ENCODE data around the gene HTT. TPM values are rescaled to one million over a fixed set of nuclear protein-coding genes. Genes with fewer than 3 reads are reported as not detected.

The HTT gene
- total and polyA plus RNA-seq, 12 donors = 16.1 to 77.1 (median 47.1) TPM

GRCh38 chr4:3248811-3249661 lies 174.6 kb downstream of the HTT start, which contains the start of gene MSANTD1:
MSANTD1 (plus strand) TSS chr4:3249159; CDS start chr4:3249223, 64 bp downstream.
- H3K36me3 ChIP-seq (replicated peaks in 1 of 2) = peaks cover 0 to 2% of the 10 kb centered on the region in 2 donors
- H3K27me3 ChIP-seq = no peaks in the 10 kb centered on the region
- H3K27ac ChIP-seq = no peak within 1 kb of the TSS
- no peaks in the 10 kb centered on the region for H3K9me3 ChIP-seq (replicated peaks in 1 of 3)
- H3K4me1 ChIP-seq (replicated peaks in 1 of 2) = no peaks in the 10 kb centered on the region
- DNase-seq = no peak
- H3K4me3 ChIP-seq = no peak within 1 kb of the TSS
- WGBS, 4 donors = 84 to 91% (median 87%) methylated on average over 43 to 72 of the region's 72 CpGs
- no peak for TF ChIP-seq POLR2A (IDR thresholded peaks at IDR 0.05)
- TF ChIP-seq, protein P1, sequence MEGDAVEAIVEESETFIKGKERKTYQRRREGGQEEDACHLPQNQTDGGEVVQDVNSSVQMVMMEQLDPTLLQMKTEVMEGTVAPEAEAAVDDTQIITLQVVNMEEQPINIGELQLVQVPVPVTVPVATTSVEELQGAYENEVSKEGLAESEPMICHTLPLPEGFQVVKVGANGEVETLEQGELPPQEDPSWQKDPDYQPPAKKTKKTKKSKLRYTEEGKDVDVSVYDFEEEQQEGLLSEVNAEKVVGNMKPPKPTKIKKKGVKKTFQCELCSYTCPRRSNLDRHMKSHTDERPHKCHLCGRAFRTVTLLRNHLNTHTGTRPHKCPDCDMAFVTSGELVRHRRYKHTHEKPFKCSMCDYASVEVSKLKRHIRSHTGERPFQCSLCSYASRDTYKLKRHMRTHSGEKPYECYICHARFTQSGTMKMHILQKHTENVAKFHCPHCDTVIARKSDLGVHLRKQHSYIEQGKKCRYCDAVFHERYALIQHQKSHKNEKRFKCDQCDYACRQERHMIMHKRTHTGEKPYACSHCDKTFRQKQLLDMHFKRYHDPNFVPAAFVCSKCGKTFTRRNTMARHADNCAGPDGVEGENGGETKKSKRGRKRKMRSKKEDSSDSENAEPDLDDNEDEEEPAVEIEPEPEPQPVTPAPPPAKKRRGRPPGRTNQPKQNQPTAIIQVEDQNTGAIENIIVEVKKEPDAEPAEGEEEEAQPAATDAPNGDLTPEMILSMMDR (IDR thresholded peaks at IDR 0.05) = no peak
- intact Hi-C loops (cut with DNase I) = no loop called here

GRCh38 chr4:3249711-3250437 lies 175.4 kb downstream of the HTT start:
- WGBS, 4 donors = 87 to 96% (median 91%) methylated on average over 7 to 20 of the region's 20 CpGs
- DNase-seq = no peak

GRCh38 chr4:3250438-3250955 lies 176.0 kb downstream of the HTT start:
- TF ChIP-seq POLR2A (IDR thresholded peaks at IDR 0.05) = no peak
- TF ChIP-seq, protein P1 (IDR thresholded peaks at IDR 0.05) = no peak
- H3K27me3 ChIP-seq = no peaks in the 10 kb centered on the region
- intact Hi-C loops (cut with DNase I) = no loop called here
- DNase-seq = no peak
- H3K36me3 ChIP-seq (replicated peaks in 1 of 2) = no peaks in the 10 kb centered on the region
- no peak overlapping the region for H3K27ac ChIP-seq
- no peaks in the 10 kb centered on the region for H3K9me3 ChIP-seq (replicated peaks in 1 of 3)
- WGBS, 4 donors = 81 to 90% (median 88%) methylated on average over 7 to 14 of the region's 14 CpGs
- no peak overlapping the region for H3K4me3 ChIP-seq
- H3K4me1 ChIP-seq (replicated peaks in 1 of 2) = no peaks in the 10 kb centered on the region

More at GRCh38 chr4:3249711-3250437, 175.4 kb downstream of the HTT start:
- Histone ChIP-seq H3K27ac (no peak overlapping the region), H3K27me3 (no peaks in the 10 kb centered on the region), H3K36me3 (replicated peaks in 1 of 2) (no peaks in the 10 kb centered on the region), H3K4me1 (replicated peaks in 1 of 2) (no peaks in the 10 kb centered on the region), H3K9me3 (replicated peaks in 1 of 3) (no peaks in the 10 kb centered on the region), H3K4me3 (no peak overlapping the region)
- TF ChIP-seq, protein P1 (IDR thresholded peaks at IDR 0.05) = no peak
- TF ChIP-seq POLR2A (IDR thresholded peaks at IDR 0.05) = no peak
- intact Hi-C loops (cut with DNase I) = no loop called here

All from adrenal gland (tissue), 12 donors.